GM19193 (cell line): ENCODE data around the gene SLC12A7.

Experiments used
- POLR2A ChIP-seq: IDR thresholded peaks from 4 replicates; pipeline ENCODE4 v1.6.1; 2011; ENCODE audit not compliant: insufficient read depth, insufficient read length; ENCODE audit errors: extremely low read depth

The SLC12A7 gene

DNA sequence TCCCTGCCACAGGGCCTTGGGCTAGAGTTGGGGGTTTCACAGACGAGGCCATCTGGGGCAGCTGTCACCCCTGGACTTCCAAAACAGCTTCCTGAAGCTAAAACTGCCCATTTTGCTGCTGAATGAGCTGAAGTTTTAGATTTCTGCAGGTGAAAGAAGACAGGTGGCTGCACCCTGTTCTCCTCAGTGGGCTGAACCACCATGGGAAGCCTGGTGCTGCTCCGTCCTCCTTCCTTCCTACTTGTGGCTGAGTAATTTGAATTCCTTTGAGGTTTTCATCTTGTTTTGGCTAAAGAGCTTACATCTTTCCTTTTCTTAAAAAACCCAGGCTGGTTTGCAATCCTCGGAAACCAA is 97.9 kb downstream of the SLC12A7 start:
- TF ChIP-seq POLR2A: no peak

DNA sequence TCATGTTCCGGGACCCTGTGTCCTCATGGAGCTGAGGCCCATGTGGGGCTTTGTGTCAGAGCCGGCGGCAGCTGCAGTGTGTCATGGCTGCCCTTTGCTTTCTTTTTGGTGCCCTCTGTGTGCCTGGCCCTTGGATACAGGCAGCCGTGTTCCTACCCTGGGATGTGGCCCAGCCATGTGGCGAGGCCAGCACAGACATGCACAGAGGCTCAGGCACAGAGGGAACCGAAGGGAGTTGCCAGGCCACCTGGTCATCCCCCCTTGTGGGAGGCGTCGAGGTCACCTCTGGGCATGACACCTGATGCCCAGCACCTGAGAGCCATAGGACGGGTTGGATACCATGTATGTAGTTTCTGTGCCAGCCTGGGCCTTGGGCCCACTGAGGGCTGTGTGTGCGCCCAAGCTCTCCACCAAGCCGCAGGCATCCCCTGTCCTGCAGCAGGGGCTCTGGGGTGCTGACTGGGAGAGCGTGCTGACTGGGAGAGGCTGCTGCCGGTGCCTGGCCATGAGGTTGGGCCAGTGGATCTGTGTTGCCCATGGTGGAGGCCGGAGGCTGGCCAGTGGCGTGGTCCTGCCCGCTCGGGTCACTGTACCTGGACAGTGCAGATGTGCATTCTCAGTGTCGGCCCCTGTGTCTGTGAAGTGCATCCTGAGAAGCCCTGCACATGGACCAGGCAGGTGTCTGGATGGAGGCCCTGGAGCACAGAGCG is 98.5 kb downstream of the SLC12A7 start:
- no peak for TF ChIP-seq POLR2A

GRCh38 chr5:1012900-1013237 is 99.0 kb downstream of the SLC12A7 start:
- no peak for TF ChIP-seq POLR2A

- TF ChIP-seq POLR2A: no peak
These were observed 99.5 kb downstream of the SLC12A7 start for GRCh38 chr5:1012313-1012841.

GRCh38 chr5:1011741-1012312 is 100.0 kb downstream of the SLC12A7 start:
- no peak for TF ChIP-seq POLR2A

GRCh38 chr5:1011226-1011631 is 100.6 kb downstream of the SLC12A7 start:
- no peak for TF ChIP-seq POLR2A

DNA sequence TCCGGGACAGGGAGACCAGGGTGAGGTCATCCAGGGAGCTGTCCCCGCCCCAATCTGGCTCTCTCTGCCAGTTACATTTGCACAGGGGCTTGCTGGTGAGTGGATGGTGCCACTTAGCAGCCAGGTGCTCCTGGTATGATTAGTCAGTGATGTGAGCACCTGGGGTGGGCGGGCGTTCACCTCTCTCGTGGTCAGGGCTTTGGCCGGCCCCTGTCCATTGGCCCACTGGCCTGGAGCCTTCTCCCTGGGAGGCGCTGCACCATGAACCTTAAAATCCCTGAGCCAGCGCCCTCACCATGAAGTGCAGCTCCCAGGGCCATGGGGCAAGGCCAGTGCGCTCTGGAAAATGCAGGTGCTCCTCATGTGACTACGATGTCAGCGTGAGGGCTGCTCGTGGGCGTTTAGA is 101.2 kb downstream of the SLC12A7 start:
- TF ChIP-seq POLR2A: no peak

DNA sequence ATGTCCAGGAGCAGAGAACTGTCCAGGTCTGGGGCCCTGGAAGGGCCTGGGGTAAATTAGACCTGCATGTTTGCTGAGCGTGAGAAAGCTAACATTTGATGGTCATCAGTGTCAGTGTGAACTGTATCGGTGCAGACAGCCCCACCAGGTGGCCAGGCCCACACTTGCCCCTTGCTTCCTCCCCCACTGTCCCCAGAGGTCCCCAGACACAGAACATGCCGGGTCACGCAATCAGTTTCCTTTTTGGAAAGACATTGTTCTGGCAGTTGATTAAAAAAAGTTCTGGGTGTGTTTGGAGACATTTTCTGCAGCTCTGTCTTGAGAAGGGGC is 101.7 kb downstream of the SLC12A7 start:
- no peak for TF ChIP-seq POLR2A

DNA sequence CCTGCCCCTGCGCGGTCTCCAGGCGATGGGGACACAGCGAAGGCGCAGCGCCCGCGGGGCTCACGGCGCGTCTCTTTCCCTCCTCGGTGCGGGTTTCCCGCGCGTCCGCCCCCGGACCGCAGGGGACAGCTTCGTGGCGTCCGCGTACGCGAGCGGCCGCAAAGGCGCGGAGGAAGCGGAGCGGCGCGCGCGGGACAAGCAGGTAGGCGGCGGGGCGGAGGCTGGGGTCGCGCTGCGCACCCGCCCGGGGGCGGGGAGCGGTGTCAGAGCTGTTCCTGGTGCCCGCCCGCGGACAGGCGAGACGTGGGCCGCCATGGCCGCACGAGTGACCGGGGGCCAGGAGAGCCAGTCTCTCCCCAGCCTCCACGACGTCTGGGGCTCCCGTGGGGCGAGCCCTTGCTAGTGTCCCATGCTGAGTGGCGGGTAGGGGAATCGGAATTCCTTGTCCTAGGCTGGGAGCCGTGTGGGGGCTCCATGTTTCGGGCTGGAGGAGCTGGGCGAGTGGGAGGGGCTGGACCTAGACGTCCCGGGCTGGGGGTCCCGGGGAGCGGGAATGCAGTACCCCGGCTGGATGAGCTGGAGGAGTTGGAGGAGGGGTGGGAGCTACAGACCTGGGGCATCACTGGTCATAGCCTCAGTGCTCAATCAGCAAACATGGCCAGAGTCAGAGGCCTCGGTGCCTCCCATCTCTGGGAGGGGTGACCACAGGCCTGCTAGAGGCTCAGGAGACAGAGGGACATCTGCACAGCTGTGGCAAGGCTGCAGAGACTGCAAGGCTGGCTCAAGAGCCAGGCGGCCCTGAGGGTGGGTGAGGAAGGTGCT is 102.3 kb downstream of the SLC12A7 start:
- TF ChIP-seq POLR2A: no peak

DNA sequence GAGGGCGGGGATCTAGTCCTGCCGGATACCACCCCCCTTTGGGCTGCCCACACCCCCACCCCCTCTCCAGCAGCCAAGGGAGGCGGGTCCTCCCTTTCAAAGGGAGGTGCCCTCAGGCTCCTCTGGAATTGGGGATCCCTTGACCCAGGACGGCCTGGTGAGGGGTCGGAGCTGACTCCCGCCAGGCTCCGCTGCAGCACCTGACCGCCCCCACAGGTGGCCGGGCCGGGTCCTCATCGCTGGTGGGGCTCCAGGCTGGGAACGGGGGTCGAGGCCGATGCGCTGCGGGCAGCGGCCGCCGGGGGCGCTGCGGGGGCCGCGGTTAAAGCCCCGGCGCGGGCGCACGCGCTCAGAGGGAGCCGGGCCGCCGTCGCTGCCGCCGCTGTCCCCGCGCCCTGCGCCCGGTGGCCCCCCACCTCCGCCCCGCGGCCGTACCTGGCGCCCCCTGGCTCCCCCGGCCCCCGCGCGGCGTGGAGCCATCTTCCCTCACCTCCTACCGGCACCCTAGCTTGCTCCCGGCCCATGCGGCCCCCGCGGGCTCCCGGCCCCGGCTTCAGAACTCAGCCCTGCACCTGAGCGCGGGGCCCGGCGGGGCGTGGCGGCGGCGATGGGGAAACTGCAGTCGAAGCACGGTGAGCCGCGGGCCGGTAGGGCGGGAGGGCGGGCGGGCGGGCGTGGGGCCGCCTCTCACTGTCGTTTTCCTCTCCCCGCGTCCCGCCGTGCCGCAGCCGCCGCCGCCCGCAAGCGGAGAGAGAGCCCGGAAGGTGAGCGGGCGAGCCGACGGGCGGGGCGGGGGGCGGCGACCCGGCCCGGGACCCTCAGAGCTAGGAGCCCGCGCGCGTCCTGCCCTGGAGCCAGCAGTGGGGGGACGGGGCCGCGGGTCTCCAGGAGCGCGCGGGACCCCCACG is 103.2 kb downstream of the SLC12A7 start, which contains the start of gene NKD2:
Gene NKD2 (plus strand): TSS at position 352 of the 908 bp plus-strand sequence. CDS start 256 bp downstream, at position 608.
- no peak for TF ChIP-seq POLR2A

DNA sequence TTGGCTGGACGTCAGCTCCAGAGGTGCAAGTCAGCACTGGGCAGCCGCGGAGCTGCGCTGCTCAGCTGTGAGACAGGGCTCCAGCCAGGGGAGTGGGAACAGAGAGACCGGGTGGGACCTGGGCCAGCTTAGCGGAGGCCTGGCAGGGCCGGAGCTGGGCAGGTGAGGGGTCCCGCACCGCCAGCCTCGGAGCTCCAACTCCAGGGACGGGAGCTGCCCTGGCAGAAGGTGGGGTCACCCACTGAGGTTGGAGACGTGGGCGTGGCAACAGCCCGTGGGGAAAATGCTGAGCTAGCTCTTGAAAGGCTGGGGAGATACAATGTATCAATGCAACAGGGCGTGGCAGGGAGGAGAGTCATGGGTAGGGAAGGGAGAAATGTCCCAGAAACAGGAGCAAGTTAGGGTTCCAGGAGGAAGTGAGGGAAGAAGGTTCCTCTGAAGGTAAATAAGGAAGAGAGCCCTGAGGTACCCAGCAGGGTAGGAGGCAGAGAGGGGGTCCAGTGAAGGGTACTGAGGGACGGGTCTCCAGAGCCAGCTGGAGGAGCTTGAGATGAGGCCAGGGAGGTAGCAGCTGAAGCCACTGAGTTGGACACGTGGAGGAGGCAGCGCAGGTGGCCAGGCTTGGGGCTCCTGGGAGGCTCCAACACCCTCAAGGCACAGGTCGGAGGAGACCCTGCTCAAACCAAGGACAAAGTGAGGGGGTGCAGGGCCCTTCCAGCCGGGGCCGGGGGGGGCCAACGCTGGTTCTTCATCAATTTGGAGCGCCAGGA is 104.0 kb downstream of the SLC12A7 start:
- no peak for TF ChIP-seq POLR2A

DNA sequence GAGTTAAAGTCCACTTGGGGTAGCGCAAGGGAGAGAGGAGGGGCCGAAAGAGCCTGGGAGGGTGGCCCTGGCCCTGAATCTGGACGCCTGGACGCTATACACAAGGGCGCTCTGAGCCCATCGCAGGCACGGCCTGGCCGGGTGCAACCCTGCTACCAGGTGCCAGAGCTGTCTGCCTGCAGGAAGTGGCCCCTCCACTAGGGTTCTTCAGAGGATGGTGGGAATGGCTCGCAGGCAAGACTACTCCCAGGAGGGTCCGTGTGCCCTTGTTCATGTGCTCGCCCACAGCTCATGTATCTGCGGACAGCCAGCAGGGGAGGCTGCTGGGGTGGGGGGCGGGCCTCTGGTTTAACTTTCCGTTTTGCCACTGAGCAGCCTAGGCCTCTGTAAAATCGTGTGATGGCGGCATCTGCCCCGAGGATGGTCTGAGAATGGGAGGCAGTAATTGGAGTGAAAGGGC is 104.6 kb downstream of the SLC12A7 start:
- TF ChIP-seq POLR2A: no peak

GRCh38 chr5:1006656-1007071 is 105.2 kb downstream of the SLC12A7 start:
- TF ChIP-seq POLR2A: no peak
